Prostate gland (tissue), 2 donors: Measurements from ENCODE around the gene GAN.

Experiments used
- CTCF ChIP-seq, 4 experiments: fragments of 200-600 bp in 2 of 4; fragments of 450-650 bp in 2 of 4; sonication (generic) in 2 of 4; IDR thresholded peaks; 1 replicate in 3 of 4; 2 replicates in 1 of 4; pipeline ENCODE4 v1.5.1; 2016 to 2019; ENCODE audit warnings: antibody characterized with exemption in 4 of 4, mild to moderate bottlenecking in 2 of 4, moderate library complexity in 2 of 4
- POLR2A ChIP-seq: fragments of 450-650 bp; IDR thresholded peaks from one replicate; pipeline ENCODE4 v1.6.1; 2016; ENCODE audit warnings: antibody characterized with exemption, mild to moderate bottlenecking
- POLR2AphosphoS5 ChIP-seq: sonication (generic); formaldehyde crosslinking; IDR thresholded peaks from one replicate; pipeline ENCODE4 v1.6.1; 2017; ENCODE audit warnings: antibody characterized with exemption

DNA sequence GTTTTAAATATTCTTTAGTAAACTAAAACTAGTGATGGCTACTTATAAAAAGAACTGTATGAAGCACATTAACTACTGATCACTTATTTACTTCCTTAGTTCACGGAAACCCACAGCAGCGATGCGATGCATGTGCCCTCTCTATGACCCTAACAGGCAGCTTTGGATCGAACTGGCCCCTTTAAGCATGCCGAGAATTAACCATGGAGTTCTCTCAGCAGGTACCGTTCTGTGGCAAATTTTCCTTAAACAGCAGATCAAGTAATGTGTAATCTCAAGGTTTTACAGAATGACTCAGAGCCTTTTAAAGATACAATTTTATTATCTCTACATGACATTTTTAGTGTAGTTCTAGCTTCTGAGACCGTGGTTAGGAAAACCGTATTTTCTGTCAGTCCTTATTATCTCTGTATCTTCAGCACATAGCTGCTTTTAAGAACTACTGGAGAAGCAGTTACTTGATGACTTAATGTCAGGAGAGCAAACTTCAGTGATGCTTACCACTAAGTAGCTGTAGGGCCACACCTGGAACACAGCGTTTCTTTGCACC lies 43.0 kb downstream of the GAN start:
- no peak for TF ChIP-seq CTCF (IDR thresholded peaks at IDR 0.05)
- no peak for TF ChIP-seq POLR2A
- no peak for TF ChIP-seq POLR2AphosphoS5
